ENCODE results near the gene KCNQ1. TPM values are rescaled to one million over a fixed set of nuclear protein-coding genes. Genes with fewer than 3 reads are reported as not detected.

The KCNQ1 gene
- polyA plus RNA-seq, 1 donor from 2014 or later, result not detected

DNA sequence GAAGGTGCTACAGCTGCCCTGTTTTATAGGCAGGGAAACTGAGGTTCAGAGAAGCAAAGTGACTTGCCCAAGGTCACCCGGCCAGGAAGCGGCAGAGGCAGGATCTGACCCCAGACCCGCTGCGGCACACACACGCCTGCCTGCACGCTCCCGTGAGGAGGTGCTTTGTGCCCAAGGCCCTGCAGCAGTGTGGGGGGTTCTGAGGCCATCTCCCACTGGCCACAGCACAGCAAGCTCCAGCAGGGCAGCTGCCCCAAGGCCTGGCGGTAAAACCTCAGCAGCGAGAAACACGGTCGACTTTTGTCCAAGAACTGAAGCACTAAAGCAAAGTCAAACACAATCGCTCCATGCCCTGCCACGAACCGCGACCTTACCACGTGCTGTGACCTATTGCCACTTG lies 398.1 kb downstream of the KCNQ1 start:
- H3F3A ChIP-seq (ENCODE audit: insufficient read depth, low read length, poor library complexity, severe bottlenecking), result no peaks in the 10 kb centered on the region
- TF ChIP-seq POLR2AphosphoS5 (IDR thresholded peaks at IDR 0.05) (no peak), MXI1 (conservative IDR thresholded peaks at IDR 0.05; ENCODE audit: poor library complexity, severe bottlenecking) (no peak), CTCF (IDR thresholded peaks at IDR 0.05; ENCODE audit: poor library complexity, severe bottlenecking) (no peak), EP300 (conservative IDR thresholded peaks at IDR 0.05; ENCODE audit: poor library complexity, severe bottlenecking) (no peak), SMC3 (conservative IDR thresholded peaks at IDR 0.05; ENCODE audit: poor library complexity) (no peak), TAF1 (IDR thresholded peaks at IDR 0.05; ENCODE audit: low read depth) (no peak), REST (IDR thresholded peaks at IDR 0.05; ENCODE audit: borderline replicate concordance) (no peak), RAD21 (conservative IDR thresholded peaks at IDR 0.05) (no peak), EZH2 (IDR thresholded peaks at IDR 0.05; ENCODE audit: borderline replicate concordance, insufficient read depth, low read length, poor library complexity, severe bottlenecking) (no peak)
- H3K9ac ChIP-seq (ENCODE audit: low read length), result no peak overlapping the region
- H3K4me3 ChIP-seq (ENCODE audit: low read length), result no peak overlapping the region
- H2AFZ ChIP-seq (ENCODE audit: low read depth, low read length), result no peak overlapping the region
- no peaks in the 10 kb centered on the region for H3K36me3 ChIP-seq (ENCODE audit: insufficient read depth, low read length)
- no peaks in the 10 kb centered on the region for H3K9me3 ChIP-seq (ENCODE audit: low read length)
- no peak overlapping the region for H3K4me2 ChIP-seq (ENCODE audit: low read length)
- H3K27me3 ChIP-seq (ENCODE audit: insufficient read depth, low read depth, low read length), result no peaks in the 10 kb centered on the region
- H4K20me1 ChIP-seq (ENCODE audit: insufficient read depth), result no peaks in the 10 kb centered on the region
- H3K79me2 ChIP-seq (replicated peaks; ENCODE audit: insufficient read depth, low read length), result no peaks in the 10 kb centered on the region
- no peak overlapping the region for H3K27ac ChIP-seq (ENCODE audit: low read length)
- H3K9me2 ChIP-seq (ENCODE audit: insufficient read depth, low read length), result no peaks in the 10 kb centered on the region

DNA sequence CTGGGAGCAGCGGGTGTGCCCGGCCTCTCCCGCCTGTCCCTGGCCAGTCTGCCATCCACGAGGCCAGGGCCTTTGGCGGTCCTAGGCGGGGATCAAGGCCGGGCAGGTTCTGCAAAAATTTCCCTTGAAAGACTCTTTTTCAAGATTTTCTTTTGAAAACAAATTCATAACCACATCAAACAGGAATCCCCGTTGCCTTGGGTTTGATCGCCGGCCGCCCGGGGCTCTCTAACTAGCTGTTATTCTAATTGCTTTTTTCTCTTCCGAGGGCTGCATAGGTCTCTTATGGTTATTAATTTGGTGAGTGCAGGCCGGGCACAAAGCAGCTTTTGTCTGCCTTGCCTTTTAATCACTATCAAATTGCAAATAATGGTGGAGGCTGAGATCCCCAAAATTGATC lies 398.7 kb downstream of the KCNQ1 start:
- Histone ChIP-seq H3K9me2 (ENCODE audit: insufficient read depth, low read length) (no peaks in the 10 kb centered on the region), H3K27ac (ENCODE audit: low read length) (no peak overlapping the region), H3K36me3 (ENCODE audit: insufficient read depth, low read length) (no peaks in the 10 kb centered on the region), H3K9me3 (ENCODE audit: low read length) (no peaks in the 10 kb centered on the region), H3F3A (ENCODE audit: insufficient read depth, low read length, poor library complexity, severe bottlenecking) (no peaks in the 10 kb centered on the region), H3K27me3 (ENCODE audit: insufficient read depth, low read depth, low read length) (no peaks in the 10 kb centered on the region), H3K79me2 (replicated peaks; ENCODE audit: insufficient read depth, low read length) (no peaks in the 10 kb centered on the region), H3K9ac (ENCODE audit: low read length) (no peak overlapping the region), H3K4me3 (ENCODE audit: low read length) (no peak overlapping the region), H4K20me1 (ENCODE audit: insufficient read depth) (no peaks in the 10 kb centered on the region), H2AFZ (ENCODE audit: low read depth, low read length) (no peak overlapping the region), H3K4me2 (ENCODE audit: low read length) (no peak overlapping the region)
- no peak for TF ChIP-seq REST (IDR thresholded peaks at IDR 0.05; ENCODE audit: borderline replicate concordance)
- TF ChIP-seq CTCF (IDR thresholded peaks at IDR 0.05; ENCODE audit: poor library complexity, severe bottlenecking), result no peak
- TF ChIP-seq TAF1 (IDR thresholded peaks at IDR 0.05; ENCODE audit: low read depth), result no peak
- no peak for TF ChIP-seq MXI1 (conservative IDR thresholded peaks at IDR 0.05; ENCODE audit: poor library complexity, severe bottlenecking)
- TF ChIP-seq RAD21 (conservative IDR thresholded peaks at IDR 0.05), result no peak
- no peak for TF ChIP-seq SMC3 (conservative IDR thresholded peaks at IDR 0.05; ENCODE audit: poor library complexity)
- no peak for TF ChIP-seq POLR2AphosphoS5 (IDR thresholded peaks at IDR 0.05)
- TF ChIP-seq EZH2 (IDR thresholded peaks at IDR 0.05; ENCODE audit: borderline replicate concordance, insufficient read depth, low read length, poor library complexity, severe bottlenecking), result no peak
- no peak for TF ChIP-seq EP300 (conservative IDR thresholded peaks at IDR 0.05; ENCODE audit: poor library complexity, severe bottlenecking)

All from neural cell (in vitro differentiated cells).